Fibroblast of skin of back (primary cell): ENCODE data around the gene ANKRD36C. TPM values are rescaled to one million over a fixed set of nuclear protein-coding genes. Genes with fewer than 3 reads are reported as not detected.
"Not testable (repeated sequence)": the region's sequence is repeated elsewhere in the genome, so short reads cannot be mapped to it uniquely, and the experiment has no call there.

Experiments
- DNase-seq: peaks from one replicate; pipeline ENCODE4 v3.0.0-alpha.2; 2013
- polyA plus RNA-seq, 2 experiments: library from polyadenylated mRNA; unstranded; fragments of 120-200 nt; gene quantifications; one replicate each; pipeline ENCODE4 v1.2.1, GENCODE V29; 2013; ENCODE audit not compliant: insufficient read length in 2 of 2

The ANKRD36C gene
- 2.4 TPM for polyA plus RNA-seq (2013, experiment 1 of 2; ENCODE audit: insufficient read length)
- polyA plus RNA-seq (2013, experiment 2 of 2; ENCODE audit: insufficient read length), result 2.8 TPM

- peak; percentile 21 for DNase-seq
Measured at GRCh38 chr2:95991351-95992094, at the start of gene ANKRD36C. Gene ANKRD36C, minus strand, starts transcription at chr2:95991824. Its CDS starts 116 bp downstream, at chr2:95991708.

GRCh38 chr2:96035554-96035953 is 43.9 kb upstream of the ANKRD36C start:
- DNase-seq, result not testable (repeated sequence)

GRCh38 chr2:96034792-96035191 is 43.2 kb upstream of the ANKRD36C start, which contains the start of gene GPAT2:
Gene GPAT2, minus strand, starts transcription at chr2:96034916. Its CDS starts 2,557 bp downstream, at chr2:96032359.
- not testable (repeated sequence) for DNase-seq

DNA sequence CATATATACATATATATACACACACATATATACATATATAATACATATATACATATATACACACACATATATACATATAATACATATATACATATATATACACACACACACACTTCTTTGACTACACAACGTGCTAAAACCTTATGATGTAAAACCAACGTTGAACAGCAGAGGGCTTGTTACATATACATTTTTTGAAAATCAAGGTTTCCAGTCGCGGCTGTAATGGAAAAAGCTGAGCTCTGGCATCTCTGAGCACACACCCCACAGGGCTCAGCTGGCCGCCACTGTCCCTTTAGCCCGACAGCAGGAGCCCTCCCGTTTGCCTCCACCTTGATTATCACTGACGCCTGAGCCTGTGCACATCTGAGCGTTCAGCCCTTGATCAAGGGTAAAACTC is 42.4 kb upstream of the ANKRD36C start:
- not testable (repeated sequence) for DNase-seq

GRCh38 chr2:96027725-96028325 is 36.2 kb upstream of the ANKRD36C start:
- not testable (repeated sequence) for DNase-seq

DNA sequence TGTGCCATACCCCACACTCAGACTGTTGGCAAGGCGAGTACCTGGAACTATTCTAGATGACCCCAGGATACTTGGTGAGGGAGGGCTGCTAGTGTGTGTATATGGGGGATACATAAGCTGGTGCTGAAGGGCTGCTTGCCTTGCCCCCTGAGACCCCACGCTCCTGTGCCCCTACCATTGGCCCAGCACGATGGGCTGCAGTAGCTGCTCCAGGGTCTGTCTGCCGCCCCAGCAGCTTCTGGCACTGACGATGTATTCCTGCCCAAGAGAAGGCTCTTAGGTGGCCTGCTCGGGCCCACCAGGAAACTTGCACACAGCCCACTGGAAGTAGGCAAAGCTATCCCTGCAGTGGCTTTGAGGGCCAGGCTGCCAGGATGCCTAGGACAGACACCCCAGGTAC is 34.1 kb upstream of the ANKRD36C start:
- not testable (repeated sequence) for DNase-seq

DNA sequence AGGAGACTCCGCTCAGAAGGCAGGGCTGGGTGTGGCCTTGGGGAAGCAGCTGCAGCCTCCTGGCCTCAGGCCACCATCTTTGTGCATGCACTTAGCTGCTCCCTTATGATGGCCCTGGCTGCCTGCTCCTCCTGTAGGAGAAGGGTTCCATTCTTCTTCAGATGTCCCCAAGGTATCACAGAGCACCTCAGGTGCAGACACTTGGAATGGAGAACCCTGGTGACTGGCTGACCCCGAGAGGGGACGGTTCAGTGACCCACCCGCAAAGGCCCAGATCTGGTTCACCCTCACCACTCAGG is 33.5 kb upstream of the ANKRD36C start:
- no peak for DNase-seq

GRCh38 chr2:96024336-96025193 is 32.9 kb upstream of the ANKRD36C start:
- DNase-seq, result no peak

GRCh38 chr2:96023701-96024100 is 32.1 kb upstream of the ANKRD36C start:
- DNase-seq, result not testable (repeated sequence)

DNA sequence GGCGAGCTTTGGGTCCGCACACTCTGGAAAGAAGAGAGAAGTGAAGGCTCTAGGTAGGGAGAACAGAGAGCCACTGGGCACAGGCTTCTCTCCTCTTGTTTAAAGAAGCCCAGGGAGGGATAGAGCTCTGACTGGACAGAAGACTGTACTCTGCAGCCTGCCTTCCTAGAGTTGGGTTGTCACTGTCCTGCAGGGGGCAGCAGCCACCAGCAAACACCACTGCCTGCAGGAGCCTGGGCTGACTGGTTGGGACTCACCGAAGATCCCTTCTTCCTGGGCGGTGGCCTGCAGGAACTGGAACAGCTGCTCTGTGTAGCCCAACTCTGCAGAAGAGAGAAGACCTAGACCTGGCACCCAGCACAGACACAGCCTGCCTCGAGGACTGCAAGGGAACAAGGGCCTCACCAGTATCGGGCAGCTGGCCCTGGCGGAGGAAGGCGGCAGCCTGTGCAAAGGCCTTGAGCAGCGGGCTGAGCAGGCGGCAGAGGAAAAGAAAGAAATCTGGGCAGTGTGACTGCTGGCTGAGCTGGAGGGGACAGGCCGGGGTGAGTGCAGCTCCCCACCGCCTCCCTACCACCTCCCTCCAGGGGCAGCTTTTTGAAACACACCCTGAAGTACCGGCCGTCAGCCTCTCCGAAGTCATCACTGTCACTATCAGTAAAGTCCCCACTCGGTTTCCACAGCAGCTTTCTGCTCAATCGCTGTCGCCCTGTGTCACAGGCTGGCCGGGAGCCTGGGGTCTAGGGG is 31.2 kb upstream of the ANKRD36C start:
- peak; percentile 72 for DNase-seq

DNA sequence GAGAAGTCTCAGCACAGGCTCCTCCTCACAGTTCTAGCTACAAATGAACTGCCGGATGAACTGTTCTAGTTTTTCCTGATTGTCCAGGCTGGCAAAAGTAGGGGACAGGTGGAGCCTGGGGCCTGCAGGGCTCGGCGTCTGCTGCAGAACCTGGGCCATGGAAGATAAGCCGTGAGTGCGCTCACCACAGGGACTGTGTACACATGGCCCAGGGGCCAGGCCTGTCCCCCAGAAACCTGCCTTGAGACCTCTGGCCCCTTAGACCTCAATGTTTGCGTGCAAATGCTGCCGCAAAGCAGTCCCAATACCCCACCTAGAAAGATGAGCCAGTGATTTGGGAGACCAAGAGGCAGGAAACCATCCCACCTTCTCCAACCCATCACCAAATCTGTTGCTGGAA is 30.5 kb upstream of the ANKRD36C start:
- DNase-seq, result not testable (repeated sequence)

DNA sequence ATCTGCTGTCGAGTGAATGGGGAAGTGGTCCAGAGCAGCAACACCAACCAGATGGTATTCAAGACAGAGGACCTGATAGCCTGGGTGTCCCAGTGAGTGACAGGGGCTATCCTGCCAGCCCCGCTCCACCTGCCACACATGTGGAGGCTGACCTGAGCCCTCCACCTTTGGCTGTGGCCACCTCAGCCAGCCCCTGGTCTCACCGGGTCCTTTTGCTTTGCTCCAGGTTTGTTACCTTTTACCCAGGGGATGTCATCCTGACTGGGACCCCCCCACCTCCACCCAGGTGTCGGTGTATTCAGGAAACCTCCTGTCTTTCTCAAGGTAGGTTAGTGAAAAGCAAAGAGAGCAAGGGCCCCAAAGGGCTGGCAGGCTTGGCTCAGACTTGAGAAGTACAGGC is 29.5 kb upstream of the ANKRD36C start:
- not testable (repeated sequence) for DNase-seq

GRCh38 chr2:96019909-96020590 is 28.4 kb upstream of the ANKRD36C start:
- DNase-seq, result not testable (repeated sequence)

GRCh38 chr2:96016321-96016720 is 24.7 kb upstream of the ANKRD36C start:
- not testable (repeated sequence) for DNase-seq

- not testable (repeated sequence) for DNase-seq
Measured at GRCh38 chr2:96012792-96013264, 21.2 kb upstream of the ANKRD36C start.

DNA sequence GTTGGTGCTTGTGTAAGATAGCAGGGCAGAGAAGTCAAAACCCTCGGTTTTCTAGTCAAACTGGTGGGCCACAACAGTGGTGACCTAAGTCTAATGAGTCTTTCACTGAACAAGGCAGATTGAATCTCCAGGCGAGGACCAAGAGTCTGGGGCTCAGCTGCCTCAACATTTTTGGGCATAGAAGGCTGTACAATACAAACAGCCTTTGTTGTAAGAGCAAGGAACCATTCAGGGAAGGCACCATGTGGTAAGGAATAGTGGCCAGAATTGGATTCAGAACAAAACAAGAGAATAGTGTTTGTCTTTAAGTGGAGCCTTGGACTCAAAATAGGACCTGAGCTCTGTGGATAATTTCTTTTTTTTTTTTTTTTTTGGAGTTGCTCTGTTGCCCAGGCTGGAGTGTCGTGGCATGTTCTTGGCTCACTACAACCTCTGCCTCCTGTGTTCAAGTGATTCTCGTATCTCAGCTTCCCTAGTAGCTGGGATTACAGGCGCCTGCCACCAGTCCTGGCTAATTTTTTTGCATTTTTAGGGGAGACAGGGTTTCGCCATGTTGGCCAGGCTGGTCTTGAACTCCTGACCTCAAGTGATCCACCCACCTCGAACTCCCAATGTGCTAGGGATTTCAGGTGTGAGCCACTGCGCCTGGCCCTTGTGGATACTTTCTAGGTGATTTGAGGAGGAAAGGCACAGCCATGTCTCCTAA is 20.6 kb upstream of the ANKRD36C start:
- DNase-seq, result not testable (repeated sequence)

DNA sequence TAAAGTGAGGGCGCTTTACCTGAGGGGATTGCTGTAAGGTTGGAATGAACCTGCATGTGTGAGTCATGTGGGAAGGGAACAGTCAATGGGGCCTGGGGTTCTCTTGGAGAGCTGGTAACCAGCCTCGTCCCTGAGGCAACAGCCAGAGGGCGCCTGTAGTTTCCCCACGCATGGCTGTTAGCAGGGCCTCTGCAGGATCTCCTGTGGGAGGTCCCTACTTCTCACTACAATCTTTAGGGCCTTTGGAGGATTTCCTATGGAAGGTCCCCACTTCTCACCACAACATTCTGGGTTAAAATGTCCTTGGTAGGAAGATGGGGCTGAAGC is 19.5 kb upstream of the ANKRD36C start:
- peak; percentile 37 for DNase-seq

DNA sequence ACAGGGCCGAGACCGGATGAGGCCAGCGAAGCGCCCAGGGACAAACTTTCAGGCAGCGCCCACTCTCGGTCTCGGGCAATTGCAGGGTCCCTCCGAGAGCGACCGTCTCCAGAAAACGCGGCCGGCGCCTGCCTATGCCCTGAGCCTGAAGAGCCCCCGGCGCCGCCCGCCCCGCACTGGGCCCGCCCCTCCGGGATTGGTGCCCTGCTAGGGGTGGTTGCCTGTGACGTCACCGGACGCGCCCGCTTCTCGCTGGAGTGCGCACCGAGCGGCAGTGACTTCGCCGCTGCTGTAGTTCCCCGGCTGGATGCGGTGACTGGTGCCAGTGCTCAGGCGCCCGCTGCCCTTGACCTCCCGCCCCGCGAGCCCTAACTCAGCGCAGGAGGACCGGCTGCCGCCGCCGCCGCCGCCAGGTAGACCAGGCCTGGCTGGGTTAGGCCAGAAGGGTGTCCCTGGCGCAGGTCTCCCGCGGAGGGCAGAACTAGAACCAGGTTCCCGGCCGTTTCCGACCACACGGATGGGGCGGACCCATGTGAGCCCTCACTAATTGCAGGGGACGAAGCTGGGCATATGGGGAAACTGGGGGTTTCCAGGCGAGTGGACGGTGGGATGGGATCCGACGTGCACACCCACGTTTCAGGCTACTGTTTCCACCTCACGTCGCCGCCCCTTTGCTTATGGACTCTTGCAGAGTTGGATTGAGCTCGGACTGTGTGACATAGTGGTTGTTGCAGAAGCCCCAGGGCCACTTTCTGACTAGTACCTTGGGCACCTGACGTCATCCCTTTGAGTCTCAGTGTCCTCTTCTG is 18.9 kb upstream of the ANKRD36C start:
- DNase-seq, result peak; percentile 86

GRCh38 chr2:96009833-96010232 is 18.2 kb upstream of the ANKRD36C start:
- DNase-seq, result not testable (repeated sequence)

- not testable (repeated sequence) for DNase-seq
Measured at GRCh38 chr2:96008051-96008450, 16.4 kb upstream of the ANKRD36C start.
